ENCODE data around the gene MCUR1. TPM values are rescaled to one million over a fixed set of nuclear protein-coding genes. Genes with fewer than 3 reads are reported as not detected.
"Not testable (repeated sequence)": the region's sequence is repeated elsewhere in the genome, so short reads cannot be mapped to it uniquely, and the experiment has no call there.

MCUR1 gene
- total and polyA plus RNA-seq, 2 of the 13 experiments (the other 11 are each of a cell fraction or from before 2014, with no cell fraction given): 8.0 to 29.6 TPM

DNA sequence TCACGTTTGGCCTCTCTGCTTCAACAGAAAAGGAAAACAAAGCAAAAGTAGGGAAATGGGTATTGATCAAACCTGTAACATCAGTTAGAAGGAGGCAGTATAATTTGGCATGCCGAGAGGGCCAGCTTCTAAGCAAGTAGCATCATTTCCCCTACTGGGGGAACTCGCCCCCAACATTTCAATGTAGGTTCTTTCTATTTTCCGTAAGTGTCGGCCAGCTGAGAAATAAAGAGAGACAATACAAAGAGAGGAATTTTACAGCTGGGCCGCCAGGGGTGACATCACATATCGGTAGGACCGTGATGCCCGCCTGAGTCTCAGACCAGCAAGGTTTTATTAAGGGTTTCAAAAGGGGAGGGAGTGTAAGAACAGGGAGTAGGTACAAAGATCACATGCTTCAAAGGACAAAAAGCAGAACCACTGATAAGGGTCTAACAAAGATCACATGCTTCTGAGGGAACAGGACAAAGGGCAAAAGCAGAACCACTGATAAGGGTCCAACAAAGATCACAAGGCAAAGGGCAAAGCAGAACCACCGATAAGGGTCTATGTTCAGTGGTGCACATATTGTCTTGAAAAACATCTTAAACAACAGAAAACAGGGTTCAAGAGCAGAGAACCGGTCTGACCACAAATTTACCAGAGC lies 14.4 kb upstream of the MCUR1 start (continued):
- peak; percentile 73; the same call in 1 of the 2 replicates for TF ChIP-seq GATA4 (IDR thresholded peaks at IDR 0.05; ENCODE audit: borderline replicate concordance, low read depth)
- not testable (repeated sequence) for TF ChIP-seq SOX6 (IDR thresholded peaks at IDR 0.05); CREM (CRISPR knock-in tag; IDR thresholded peaks at IDR 0.05); TCF12 (IDR thresholded peaks at IDR 0.05)
- peak; percentile 93 for TF ChIP-seq SOX6 (CRISPR knock-in tag; IDR thresholded peaks at IDR 0.05)
- peak; percentile 20 for TF ChIP-seq SKI (IDR thresholded peaks at IDR 0.05; ENCODE audit: partially characterized antibody)
- peak; percentile 87 for TF ChIP-seq POGZ (CRISPR knock-in tag; IDR thresholded peaks at IDR 0.05)
- TF ChIP-seq CREM (IDR thresholded peaks at IDR 0.05): peak; percentile 46; the same call in 1 of the 2 replicates
- peak; percentile 61 for TF ChIP-seq NCOA2 (CRISPR knock-in tag; IDR thresholded peaks at IDR 0.05)
- peak; percentile 20; the same call in 1 of the 2 replicates for TF ChIP-seq CREB1 (IDR thresholded peaks at IDR 0.05)
- TF ChIP-seq CREB1 (CRISPR knock-in tag; IDR thresholded peaks at IDR 0.05): 0 out of 2 replicates have a peak, but pooled peaks have one; percentile 19
- TF ChIP-seq, protein P1, sequence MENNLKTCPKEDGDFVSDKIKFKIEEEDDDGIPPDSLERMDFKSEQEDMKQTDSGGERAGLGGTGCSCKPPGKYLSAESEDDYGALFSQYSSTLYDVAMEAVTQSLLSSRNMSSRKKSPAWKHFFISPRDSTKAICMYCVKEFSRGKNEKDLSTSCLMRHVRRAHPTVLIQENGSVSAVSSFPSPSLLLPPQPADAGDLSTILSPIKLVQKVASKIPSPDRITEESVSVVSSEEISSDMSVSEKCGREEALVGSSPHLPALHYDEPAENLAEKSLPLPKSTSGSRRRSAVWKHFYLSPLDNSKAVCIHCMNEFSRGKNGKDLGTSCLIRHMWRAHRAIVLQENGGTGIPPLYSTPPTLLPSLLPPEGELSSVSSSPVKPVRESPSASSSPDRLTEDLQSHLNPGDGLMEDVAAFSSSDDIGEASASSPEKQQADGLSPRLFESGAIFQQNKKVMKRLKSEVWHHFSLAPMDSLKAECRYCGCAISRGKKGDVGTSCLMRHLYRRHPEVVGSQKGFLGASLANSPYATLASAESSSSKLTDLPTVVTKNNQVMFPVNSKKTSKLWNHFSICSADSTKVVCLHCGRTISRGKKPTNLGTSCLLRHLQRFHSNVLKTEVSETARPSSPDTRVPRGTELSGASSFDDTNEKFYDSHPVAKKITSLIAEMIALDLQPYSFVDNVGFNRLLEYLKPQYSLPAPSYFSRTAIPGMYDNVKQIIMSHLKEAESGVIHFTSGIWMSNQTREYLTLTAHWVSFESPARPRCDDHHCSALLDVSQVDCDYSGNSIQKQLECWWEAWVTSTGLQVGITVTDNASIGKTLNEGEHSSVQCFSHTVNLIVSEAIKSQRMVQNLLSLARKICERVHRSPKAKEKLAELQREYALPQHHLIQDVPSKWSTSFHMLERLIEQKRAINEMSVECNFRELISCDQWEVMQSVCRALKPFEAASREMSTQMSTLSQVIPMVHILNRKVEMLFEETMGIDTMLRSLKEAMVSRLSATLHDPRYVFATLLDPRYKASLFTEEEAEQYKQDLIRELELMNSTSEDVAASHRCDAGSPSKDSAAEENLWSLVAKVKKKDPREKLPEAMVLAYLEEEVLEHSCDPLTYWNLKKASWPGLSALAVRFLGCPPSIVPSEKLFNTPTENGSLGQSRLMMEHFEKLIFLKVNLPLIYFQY (CRISPR knock-in tag; IDR thresholded peaks at IDR 0.05; ENCODE audit: borderline replicate concordance): peak; percentile 78; the same call in 1 of the 2 replicates
- peak; percentile 89 for TF ChIP-seq ZMYM4 (CRISPR knock-in tag; IDR thresholded peaks at IDR 0.05)
- 0 out of 2 replicates have a peak, but pooled peaks have one; percentile 29 for TF ChIP-seq ZNF264 (CRISPR knock-in tag; IDR thresholded peaks at IDR 0.05)
- peak; percentile 20; the same call in 1 of the 2 replicates for TF ChIP-seq RAD51 (IDR thresholded peaks at IDR 0.05; ENCODE audit: borderline replicate concordance)
- TF ChIP-seq ONECUT2 (CRISPR knock-in tag; IDR thresholded peaks at IDR 0.05): 0 out of 2 replicates have a peak, but pooled peaks have one; percentile 18
- peak; percentile 32; the same call in 1 of the 2 replicates for TF ChIP-seq MED1 (CRISPR knock-in tag; IDR thresholded peaks at IDR 0.05)
- TF ChIP-seq TRIM24 (CRISPR knock-in tag; IDR thresholded peaks at IDR 0.05): peak; percentile 74; the same call in 1 of the 2 replicates
- TF ChIP-seq TCF12 (CRISPR knock-in tag; IDR thresholded peaks at IDR 0.05): peak; percentile 50; the same call in 1 of the 2 replicates
- TF ChIP-seq TCF7 (IDR thresholded peaks at IDR 0.05; ENCODE audit: low read depth): peak; percentile 72
- peak; percentile 35; the same call in 1 of the 2 replicates for TF ChIP-seq BCL6 (CRISPR knock-in tag; IDR thresholded peaks at IDR 0.05)
- peak in 1 of 2 experiments; percentile 61; a peak in 1 of 4 replicates for TF ChIP-seq NR2F1 (CRISPR knock-in tag; IDR thresholded peaks at IDR 0.05)
- TF ChIP-seq SOX5 (CRISPR knock-in tag; IDR thresholded peaks at IDR 0.05; ENCODE audit: borderline replicate concordance): peak; percentile 80
- peak; percentile 56; the same call in 1 of the 2 replicates for TF ChIP-seq NR2C2 (CRISPR knock-in tag; IDR thresholded peaks at IDR 0.05; ENCODE audit: borderline replicate concordance)
- 0 out of 2 replicates have a peak, but pooled peaks have one; percentile 42 for TF ChIP-seq FOXK2 (IDR thresholded peaks at IDR 0.05)
- TF ChIP-seq EP300 (IDR thresholded peaks at IDR 0.05; ENCODE audit: low read depth in 2 of 2, low read length in 2 of 2): peak in 1 of 2 experiments; percentile 42; a peak in 1 of 4 replicates
- peak; percentile 45; the same call in 1 of the 2 replicates for TF ChIP-seq EP300 (CRISPR knock-in tag; IDR thresholded peaks at IDR 0.05; ENCODE audit: borderline replicate concordance)
- peak; percentile 56; the same call in 1 of the 2 replicates for TF ChIP-seq RXRB (CRISPR knock-in tag; IDR thresholded peaks at IDR 0.05; ENCODE audit: borderline replicate concordance)

Measured in HepG2 (cell line).